ENCODE data around the gene UBE4A. TPM values are rescaled to one million over a fixed set of nuclear protein-coding genes. Genes with fewer than 3 reads are reported as not detected.

UBE4A gene
- total and polyA plus RNA-seq, 10 of the 15 experiments (the other 5 are each of a cell fraction or from before 2014, with no cell fraction given), result 6.2 to 39.6 (median 30.3) TPM

DNA sequence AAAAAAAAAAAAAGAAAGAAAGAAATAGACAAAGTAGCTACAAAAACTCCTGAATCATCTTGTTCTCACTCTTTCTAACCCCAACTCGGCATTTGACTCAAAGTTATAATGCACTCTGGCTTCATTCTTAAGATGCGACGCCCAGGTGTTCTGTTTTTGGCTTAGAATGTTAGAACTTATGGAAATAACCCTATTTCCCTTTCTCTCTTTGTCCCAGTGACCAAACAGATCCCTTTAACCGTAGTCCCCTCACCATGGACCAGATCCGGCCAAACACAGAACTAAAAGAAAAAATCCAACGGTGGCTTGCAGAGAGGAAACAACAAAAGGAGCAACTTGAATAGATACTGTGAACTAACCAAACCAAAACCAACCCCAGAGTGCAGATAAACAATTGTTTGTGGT is 36.7 kb downstream of the UBE4A start (continued):
- TF ChIP-seq, protein P1, sequence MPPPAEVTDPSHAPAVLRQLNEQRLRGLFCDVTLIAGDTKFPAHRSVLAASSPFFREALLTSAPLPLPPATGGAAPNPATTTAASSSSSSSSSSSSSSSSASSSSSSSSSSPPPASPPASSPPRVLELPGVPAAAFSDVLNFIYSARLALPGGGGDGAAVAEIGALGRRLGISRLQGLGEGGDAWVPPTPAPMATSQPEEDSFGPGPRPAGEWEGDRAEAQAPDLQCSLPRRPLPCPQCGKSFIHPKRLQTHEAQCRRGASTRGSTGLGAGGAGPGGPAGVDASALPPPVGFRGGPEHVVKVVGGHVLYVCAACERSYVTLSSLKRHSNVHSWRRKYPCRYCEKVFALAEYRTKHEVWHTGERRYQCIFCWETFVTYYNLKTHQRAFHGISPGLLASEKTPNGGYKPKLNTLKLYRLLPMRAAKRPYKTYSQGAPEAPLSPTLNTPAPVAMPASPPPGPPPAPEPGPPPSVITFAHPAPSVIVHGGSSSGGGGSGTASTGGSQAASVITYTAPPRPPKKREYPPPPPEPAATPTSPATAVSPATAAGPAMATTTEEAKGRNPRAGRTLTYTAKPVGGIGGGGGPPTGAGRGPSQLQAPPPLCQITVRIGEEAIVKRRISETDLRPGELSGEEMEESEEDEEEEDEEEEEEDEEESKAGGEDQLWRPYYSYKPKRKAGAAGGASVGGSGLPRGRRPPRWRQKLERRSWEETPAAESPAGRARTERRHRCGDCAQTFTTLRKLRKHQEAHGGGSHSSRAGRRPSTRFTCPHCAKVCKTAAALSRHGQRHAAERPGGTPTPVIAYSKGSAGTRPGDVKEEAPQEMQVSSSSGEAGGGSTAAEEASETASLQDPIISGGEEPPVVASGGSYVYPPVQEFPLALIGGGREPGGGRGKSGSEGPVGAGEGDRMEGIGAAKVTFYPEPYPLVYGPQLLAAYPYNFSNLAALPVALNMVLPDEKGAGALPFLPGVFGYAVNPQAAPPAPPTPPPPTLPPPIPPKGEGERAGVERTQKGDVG (CRISPR knock-in tag; IDR thresholded peaks at IDR 0.05), result no peak
- TF ChIP-seq CBX3 (IDR thresholded peaks at IDR 0.05; ENCODE audit: borderline replicate concordance, low read depth) (no peak), SMAD5 (IDR thresholded peaks at IDR 0.05; ENCODE audit: low read depth) (no peak), HDGF (IDR thresholded peaks at IDR 0.05) (no peak), YY1 (IDR thresholded peaks at IDR 0.05; ENCODE audit: low read depth, low read length) (no peak)

DNA sequence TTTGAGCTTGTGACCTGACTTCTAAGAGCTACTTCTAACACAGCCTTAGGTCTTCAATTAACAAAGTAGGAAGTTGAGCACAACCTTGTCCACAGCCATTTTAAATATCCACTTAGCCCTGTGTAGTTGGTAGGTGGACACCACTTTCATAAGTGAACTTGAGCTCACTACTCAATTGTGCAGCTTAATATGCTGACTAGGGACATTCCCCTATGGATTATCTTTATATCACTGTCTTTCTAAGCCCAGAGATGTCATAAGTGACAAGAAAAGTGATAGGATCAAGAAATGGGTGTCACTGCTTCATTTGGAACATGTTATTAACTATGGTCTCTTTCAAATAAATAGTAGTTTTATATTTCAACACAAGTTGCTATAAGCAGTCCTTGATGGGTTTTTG is 38.0 kb downstream of the UBE4A start:
- ATAC-seq (no peak), FAIRE-seq (no peak), DNase-seq (ENCODE audit: low read depth, low spot score) (no peak)
- Histone ChIP-seq H4K20me1 (ENCODE audit: control insufficient read depth, insufficient read depth) (no peaks in the 10 kb centered on the region), H3K79me2 (ENCODE audit: control insufficient read depth, insufficient read depth, low read length) (peaks cover 20% of the 10 kb centered on the region), H3K36me3 (ENCODE audit: control insufficient read depth in 2 of 2, insufficient read depth in 2 of 2, low read length in 1 of 2) (peaks cover 7 to 23% of the 10 kb centered on the region in 2 experiments), H2AFZ (ENCODE audit: control insufficient read depth, low read depth, low read length) (no peak overlapping the region), H3K27ac (ENCODE audit: control insufficient read depth, insufficient read depth) (no peak overlapping the region), H3K4me3 (no peak overlapping the region), H3K4me2 (ENCODE audit: control insufficient read depth, insufficient read depth) (no peak overlapping the region), H3K9ac (ENCODE audit: control insufficient read depth, insufficient read depth, low read length) (no peak overlapping the region), H3K4me1 (ENCODE audit: control insufficient read depth, insufficient read depth, low read length) (peaks cover 10% of the 10 kb centered on the region; the same call in 1 of the 2 replicates), H3K9me3 (replicated peaks; ENCODE audit: control insufficient read depth, insufficient read depth, low read length) (no peaks in the 10 kb centered on the region), H3K27me3 (replicated peaks in 1 of 2; ENCODE audit: control insufficient read depth in 2 of 2, insufficient read depth in 2 of 2, low read length in 1 of 2) (no peaks in the 10 kb centered on the region)
- in situ Hi-C loops (cut with MboI), result loop anchor here (25.0 kb wide), 1 partner anchor 90 kb away; no protein-coding TSS in a partner anchor
- intact Hi-C loops (cut with micrococcal nuclease; ENCODE audit: unreplicated experiment), result no loop called here
- ChIA-PET POLR2A (no interaction called here), RAD21 (ENCODE audit: unreplicated experiment) (interaction anchor here (0.6 to 1.1 kb wide), 2 partner anchors 37 to 186 kb away, joined by 3 read pairs; no protein-coding TSS in a partner anchor), SMC1A (ENCODE audit: uncharacterized antibody, unreplicated experiment) (interaction anchor here (0.6 to 2.6 kb wide), 13 partner anchors 8 to 190 kb away, joined by 3 to 10 read pairs (median 3); no protein-coding TSS in a partner anchor), CTCF (interaction anchor here (0.6 to 2.8 kb wide), 11 partner anchors 8 to 722 kb away, joined by 3 to 10 read pairs (median 5); no protein-coding TSS in a partner anchor)
- no TSS peak for BruUV-seq (replicated peaks)
- TF ChIP-seq SREBF2 (IDR thresholded peaks at IDR 0.05; ENCODE audit: low read length) (no peak), EP300 (IDR thresholded peaks at IDR 0.05; ENCODE audit: borderline replicate concordance in 1 of 2, control insufficient read depth in 1 of 2, low read depth in 2 of 2, low read length in 2 of 2) (no peak), RUNX3 (IDR thresholded peaks at IDR 0.05; ENCODE audit: low read length) (no peak), FOXK2 (IDR thresholded peaks at IDR 0.05) (no peak), IKZF1 (conservative IDR thresholded peaks at IDR 0.05) (no peak), EGR1 (IDR thresholded peaks at IDR 0.05; ENCODE audit: borderline replicate concordance in 1 of 2, low read depth in 2 of 2, low read length in 2 of 2) (no peak), MEF2A (IDR thresholded peaks at IDR 0.05; ENCODE audit: insufficient read depth, low read depth, low read length) (no peak), CBX5 (IDR thresholded peaks at IDR 0.05; ENCODE audit: low read depth) (no peak), EED (IDR thresholded peaks at IDR 0.05; ENCODE audit: low read depth) (no peak), RELA (IDR thresholded peaks at IDR 0.05; ENCODE audit: borderline replicate concordance, partially characterized antibody) (no peak), POLR2A (IDR thresholded peaks at IDR 0.05; ENCODE audit: low read depth, low read length) (no peak), ZNF24 (IDR thresholded peaks at IDR 0.05) (no peak)
- TF ChIP-seq, protein P2, sequence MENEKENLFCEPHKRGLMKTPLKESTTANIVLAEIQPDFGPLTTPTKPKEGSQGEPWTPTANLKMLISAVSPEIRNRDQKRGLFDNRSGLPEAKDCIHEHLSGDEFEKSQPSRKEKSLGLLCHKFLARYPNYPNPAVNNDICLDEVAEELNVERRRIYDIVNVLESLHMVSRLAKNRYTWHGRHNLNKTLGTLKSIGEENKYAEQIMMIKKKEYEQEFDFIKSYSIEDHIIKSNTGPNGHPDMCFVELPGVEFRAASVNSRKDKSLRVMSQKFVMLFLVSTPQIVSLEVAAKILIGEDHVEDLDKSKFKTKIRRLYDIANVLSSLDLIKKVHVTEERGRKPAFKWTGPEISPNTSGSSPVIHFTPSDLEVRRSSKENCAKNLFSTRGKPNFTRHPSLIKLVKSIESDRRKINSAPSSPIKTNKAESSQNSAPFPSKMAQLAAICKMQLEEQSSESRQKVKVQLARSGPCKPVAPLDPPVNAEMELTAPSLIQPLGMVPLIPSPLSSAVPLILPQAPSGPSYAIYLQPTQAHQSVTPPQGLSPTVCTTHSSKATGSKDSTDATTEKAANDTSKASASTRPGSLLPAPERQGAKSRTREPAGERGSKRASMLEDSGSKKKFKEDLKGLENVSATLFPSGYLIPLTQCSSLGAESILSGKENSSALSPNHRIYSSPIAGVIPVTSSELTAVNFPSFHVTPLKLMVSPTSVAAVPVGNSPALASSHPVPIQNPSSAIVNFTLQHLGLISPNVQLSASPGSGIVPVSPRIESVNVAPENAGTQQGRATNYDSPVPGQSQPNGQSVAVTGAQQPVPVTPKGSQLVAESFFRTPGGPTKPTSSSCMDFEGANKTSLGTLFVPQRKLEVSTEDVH (IDR thresholded peaks at IDR 0.05; ENCODE audit: low read depth, partially characterized antibody), result no peak
